NCI-H187 treated with DMSO at 0.1 percent for 48 hours (cell line): ENCODE results near the gene HSD17B1.

ENCODE experiments used
- DNase-seq: peaks from one replicate; lab custom pipeline; 2025; lab: John Stamatoyannopoulos, UW

HSD17B1 gene

DNA sequence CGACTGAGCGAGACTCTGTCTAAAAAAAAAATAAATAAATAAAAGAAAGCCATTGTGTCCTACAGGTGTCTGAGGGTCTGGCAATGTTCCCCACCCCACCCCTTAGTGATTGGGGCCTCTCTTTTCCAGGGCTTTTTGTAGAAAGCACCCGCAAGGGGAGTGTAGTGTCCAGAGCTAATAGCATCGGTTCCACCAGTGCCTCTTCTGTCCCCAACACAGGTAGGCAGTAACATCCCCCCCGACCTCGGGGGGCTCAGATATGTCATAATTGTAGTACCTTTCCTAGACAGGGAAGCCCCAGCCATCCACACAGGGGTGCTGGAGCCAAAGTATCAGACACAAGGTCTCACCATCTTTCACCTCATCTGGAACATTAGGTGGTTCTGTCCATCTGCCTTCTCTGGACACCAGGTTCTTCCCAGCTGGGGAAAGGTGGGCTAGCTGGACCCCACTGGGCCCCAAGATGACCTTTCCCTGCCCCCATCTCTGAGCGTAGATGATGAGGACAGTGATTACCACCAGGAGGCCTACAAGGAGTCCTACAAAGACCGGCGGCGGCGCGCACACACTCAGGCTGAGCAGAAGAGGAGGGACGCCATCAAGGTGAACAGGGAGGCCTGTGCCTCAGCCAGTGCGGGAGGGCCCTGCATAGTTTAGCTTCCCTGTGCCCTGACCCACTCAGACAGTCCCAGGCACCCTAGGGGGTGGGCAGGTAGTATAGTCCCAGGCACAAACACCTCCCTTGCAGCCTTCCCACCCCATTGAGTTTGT is 15.8 kb downstream of the HSD17B1 start:
- no peak for DNase-seq

DNA sequence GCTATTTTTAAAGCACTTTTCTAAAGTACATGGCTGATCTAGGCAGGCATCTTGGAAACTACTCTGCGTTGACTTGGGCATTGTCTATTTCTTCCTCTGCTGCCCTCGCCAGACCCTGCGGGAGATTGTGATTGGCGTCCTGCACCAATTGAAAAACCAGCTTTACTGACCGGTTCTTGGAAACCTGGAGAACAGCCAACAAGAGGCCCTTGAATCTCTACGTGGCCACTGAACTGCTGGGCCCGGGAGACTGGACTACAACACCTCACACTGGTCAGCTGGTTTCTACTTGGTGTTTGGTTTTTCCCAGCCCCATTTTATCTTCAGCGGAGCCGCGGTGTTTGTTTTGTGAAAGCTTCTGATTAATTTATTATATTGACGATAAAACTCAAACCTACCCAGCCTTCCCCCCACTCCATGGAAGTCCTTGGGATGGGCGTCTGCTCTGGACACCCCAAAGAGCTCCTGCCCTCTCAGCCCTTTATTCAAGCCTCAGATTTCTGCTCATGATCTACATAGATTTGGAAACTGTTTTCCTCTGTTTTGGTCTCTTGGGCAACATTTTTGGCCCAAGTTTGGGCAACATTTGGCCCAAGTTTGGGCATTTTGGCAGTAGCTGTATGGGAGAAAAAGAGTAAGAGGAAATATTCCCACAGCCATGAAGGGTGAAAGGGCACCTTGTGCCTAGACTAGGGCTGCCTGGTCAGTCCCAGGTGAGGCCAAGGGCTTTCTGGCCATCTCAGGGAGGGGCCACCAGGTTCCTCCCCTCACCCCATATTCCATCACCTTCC is 18.9 kb downstream of the HSD17B1 start:
- DNase-seq = no peak

DNA sequence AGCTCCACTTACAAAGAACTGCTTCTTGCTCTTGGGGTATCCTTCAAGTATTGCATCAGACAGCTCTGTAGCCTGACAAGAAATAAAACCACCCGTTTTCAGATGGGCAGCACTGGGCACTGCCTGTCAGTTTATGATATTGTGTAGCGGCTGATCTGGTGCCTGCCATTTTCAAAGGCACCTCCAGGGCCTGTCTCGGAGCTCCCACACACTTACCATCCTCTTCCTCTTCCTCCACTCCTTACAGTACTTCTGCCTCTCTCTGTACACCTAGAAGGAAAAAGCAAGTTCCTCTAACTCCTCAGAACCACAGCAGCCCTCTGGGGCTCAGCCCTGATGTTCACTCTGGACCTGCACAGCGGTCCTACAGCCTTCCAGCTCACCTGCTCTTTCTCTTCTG is 20.4 kb downstream of the HSD17B1 start:
- no peak for DNase-seq

DNA sequence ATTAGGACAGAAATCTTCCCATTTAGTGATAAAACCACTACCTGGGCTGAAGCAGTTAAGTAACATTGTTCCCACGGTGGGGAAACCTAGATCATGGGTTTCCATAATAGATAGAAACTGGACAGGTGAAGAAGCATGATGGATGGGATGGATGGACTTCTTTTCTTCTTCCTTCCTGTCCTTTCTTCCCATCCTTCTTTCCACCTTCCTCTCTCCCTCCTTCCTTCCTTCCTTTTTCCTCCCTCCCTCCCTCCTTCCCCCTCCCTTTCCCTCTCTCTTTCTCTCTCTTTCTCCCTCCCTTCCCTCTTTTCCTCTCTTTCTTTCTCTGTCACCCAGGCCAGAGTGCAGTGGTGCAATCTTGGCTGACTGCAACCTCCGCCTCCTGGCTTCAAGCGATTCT is 21.7 kb downstream of the HSD17B1 start:
- DNase-seq = no peak

DNA sequence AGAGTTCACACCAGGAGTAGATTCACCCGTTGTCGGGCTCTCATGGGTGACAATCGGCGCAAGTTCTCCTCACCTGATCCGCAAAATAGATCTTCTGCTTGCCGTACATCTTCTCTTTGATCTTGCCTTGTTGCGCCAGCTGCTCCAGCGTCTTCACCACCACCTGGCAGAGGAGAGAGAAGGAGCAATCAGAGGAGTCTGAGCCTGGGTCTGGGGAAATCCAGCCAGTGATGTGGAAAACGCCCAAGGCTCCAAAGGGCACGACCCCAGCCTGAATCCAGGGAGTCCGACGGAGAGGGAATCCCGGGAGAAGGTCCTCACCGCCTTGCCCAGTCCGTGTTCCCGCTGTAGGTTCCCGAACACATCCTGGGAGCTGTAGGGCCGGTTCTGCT is 24.4 kb downstream of the HSD17B1 start:
- DNase-seq = no peak

DNA sequence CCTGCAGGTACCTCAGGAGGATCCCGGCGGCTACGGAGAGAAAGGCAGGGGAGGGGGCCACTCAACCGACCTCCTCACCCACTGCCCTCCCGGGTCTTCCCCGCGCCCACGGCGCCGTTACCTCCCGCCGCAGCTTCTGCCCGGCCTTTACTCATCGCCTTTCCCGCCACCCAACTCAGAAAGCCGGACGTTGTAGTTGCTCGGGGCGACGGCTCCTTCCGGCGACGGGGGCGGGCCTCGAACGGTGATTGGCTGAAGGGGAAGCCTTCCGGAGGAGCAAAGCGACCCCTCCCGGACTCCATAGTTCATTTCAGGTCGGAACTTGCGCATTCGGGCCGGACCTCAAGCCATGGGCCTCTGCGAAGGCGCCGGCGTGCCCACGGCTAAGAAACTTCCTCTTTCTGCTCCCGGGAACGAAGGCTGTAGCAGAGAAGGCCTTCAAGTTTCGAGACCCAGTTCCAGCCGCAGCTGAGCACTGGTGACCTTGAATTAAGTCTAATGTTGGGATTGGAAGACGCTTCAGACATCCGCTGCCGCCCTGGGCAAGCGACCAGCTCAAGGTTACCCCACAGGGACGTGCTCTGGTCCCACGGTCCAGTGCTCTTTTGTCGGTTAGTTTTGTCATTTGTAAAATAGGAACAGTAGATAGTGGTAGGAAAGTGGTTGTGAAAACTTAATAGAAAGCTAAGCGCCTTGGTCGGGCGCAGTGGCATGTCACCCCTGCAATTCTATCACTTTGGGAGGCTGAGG is 25.0 kb downstream of the HSD17B1 start, which contains the start of gene PSMC3IP:
Gene PSMC3IP (minus strand): TSS at position 198 of the 750 bp plus-strand sequence. CDS start 43 bp downstream, at position 155.
- peak; percentile 63 for DNase-seq

DNA sequence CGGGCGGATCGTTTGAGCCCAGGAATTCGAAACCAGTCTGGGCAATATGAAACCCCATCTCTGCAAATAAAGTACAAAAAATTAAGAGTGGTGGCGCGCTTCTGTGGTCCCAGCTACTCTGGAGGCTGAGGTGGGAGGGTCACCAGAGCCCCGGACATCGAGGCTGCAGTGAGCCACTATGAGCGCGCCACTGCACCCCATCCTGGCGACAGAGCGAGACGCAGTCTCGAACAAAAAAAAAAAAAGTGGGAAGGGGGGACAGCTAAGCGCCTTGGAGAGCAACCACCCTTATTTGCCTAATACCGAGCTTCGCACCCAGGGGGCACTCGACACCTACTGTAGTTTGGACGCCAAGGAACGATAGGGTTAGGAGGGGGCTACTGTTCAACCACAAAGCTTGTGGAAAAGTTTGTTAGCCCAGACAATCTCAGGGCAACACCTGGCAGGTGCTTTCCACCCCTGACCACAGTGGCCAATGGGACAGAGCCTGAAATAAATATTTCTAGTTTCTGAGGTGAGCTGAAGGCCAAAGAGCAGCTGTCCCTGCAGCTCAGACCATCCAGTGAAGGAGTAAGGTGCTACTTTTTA is 25.7 kb downstream of the HSD17B1 start:
- peak; percentile 13 for DNase-seq

DNA sequence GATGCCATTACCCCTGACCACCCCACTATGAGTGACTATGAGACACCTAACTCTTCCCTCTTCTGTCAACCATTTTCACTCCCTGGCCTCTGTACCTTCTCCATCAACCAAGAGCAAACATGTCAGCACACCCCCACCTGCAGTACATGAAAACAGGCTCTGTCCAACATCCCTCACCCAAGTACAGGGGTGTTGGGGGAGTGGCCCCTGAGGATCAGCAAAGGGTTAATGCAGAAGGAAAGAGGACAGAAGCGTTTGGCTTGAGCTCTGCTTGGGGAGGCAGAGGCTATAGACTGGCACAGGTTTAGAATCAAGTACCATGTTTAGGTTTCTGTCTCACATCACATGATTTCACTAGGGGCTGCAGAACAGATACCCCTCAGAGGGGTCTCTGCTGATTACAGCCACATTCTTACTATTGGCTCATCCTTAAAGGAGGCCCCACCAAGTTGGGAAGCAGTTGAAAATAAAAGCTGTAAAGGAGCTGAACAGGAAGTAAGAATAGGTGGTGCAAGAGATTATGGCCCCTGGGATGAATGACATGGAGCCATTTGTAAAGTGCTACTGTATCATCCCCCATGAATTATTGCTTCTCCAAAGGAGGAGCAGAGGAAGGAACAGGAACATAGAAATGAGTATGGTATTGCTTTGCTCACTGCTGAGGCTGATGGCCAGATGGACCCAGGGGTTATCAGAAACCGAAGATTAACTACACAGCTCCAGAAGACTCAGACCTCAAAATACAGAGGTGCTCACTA is 27.2 kb downstream of the HSD17B1 start:
- DNase-seq = no peak

DNA sequence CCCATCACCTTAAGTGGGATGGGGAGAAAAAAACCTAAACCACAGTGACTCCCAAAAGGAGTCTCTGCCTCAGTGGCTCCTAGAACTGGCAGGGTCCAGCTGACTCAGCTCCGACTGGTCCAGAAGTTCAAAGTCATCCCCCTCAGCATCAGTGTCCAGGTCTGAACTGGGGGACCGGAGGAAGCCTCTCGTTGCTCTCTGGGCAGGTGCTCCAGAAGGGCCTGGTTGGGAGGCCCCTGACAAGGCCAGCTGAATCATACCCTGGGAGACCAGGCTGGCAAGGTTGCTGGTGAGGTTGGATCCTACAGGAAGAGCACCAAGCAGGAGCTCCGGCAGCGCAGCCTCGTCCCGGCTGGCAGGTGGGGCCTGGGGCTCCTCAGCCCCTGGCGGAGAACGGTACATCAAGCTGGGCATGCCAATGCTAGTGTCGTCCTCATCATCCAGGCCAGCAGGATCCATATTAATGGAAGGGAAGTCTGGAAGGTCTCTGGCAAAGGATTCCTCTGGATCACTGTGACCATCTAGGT is 29.1 kb downstream of the HSD17B1 start:
- DNase-seq = no peak

DNA sequence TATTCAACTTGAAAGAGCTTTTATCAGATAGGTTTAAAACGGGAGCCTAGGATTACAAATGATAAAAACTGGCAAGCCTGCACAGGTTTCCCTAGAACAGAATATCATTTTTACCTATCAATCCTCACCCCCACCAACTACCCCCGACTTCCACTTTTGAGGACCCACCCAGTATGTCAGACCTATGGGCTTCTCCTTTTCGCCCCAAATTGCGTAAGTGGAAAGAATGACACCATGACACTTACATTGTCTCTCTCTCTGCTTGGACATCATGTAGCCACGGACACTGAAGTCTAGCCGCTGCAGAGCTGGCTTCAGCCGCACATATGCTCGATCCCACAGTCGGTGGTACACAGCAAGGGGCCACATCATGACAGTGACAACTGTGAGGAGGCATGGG is 32.2 kb downstream of the HSD17B1 start:
- DNase-seq = no peak

DNA sequence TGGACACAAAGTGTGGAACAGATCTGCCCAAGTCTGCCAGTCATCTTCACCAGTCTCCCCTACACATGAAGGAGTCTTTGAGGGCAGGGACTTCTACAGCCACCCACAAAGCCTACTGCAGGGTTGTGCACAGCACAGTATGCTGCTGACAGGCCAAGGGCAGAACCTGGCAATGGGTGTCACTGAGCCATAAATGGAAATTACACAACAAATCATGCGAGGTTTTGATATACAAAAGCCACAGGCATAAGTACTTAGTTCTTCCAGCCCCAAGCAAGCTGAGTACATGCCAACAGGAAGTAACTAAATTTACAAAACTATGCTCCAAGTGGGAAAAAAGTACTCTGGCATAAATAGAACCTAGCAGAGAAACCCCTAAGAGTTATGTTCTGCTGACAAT is 32.6 kb downstream of the HSD17B1 start:
- no peak for DNase-seq

DNA sequence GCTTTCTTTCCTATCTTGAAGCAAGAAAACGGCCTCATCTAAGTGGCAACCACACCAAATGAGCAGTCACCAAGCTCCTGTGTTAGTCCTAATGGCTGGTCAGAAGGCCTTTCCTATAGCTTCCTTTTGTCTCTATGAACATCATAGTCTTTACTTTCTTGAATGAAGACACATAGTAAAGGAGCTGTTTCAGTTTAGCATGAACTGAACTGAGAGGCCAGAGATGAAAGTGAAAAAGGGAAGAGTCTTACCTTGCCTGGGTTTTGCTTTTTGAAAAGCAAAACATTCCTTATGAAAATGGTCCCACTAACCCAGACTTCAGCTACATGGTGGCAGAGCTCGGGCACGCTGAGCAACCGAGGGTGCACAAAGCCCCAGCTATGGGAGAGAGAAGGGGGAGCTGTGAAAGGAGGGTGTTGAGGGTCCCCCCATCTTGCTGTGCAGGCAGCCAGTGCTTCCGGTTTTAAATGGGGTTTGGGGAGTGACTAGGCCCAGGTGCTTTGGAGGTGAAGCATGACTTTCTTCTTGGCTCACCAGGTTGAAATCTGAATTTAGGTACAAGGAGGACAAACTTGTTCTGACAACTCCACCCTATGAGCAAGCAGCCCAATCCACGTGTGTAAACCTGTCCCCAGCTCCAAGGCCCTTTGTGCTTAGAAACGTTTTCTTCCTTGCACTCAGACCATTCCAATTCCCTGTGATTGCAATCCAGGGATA is 33.9 kb downstream of the HSD17B1 start:
- DNase-seq = no peak

DNA sequence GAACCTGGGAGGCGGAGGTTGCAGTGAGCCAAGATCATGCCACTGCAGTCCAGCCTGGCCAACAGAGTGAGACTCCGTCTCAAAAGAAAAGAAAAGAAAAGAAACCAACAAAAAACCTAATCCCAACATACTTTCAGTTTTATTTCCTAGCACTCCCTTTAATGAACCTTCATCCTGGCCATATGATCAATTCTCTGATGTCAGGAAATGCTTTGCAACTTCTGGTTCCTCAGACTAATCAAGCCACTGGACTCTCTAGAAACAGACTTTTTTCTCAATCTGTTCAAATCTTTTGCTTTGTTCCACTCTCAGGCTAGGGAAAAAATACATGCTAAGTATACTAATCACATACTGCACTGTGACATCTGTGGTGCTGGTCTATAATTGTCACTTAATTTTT is 38.2 kb downstream of the HSD17B1 start:
- DNase-seq = no peak

DNA sequence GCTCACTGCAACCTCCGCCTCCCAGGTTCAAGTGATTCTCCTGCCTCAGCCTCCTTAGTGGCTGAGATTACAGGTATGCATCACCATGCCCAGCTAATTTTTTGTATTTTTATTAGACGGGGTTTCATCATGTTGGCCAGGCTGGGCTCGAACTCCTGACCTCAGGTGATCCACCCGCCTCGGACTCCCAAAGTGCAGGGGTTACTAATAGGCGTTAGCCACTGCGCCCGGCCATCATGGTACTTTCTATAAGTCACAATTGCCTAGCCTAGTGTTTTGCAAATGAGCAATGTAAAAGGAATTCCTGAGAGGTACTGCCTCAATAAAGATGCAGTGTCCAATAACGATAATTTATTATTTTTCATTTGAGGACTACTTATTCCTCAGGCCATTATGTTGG is 38.7 kb downstream of the HSD17B1 start:
- no peak for DNase-seq

DNA sequence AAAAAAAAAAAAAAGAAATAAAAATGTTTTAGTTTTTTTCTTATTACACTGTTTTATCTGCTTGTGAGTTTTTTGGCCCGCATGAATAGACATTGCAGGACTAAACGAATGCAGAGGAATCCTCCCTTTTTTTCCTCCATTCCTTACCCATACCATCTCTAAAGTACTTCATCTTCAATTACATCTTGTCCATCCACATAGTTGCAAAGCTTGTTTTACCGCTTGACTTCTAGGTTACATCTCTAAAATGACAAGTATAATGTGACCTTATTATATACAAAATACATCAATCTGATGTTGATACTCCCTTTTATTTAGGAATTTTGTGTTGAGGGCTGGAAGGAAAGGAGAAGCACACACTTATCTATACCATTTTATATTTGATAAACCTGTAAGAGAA is 43.7 kb downstream of the HSD17B1 start:
- no peak for DNase-seq

DNA sequence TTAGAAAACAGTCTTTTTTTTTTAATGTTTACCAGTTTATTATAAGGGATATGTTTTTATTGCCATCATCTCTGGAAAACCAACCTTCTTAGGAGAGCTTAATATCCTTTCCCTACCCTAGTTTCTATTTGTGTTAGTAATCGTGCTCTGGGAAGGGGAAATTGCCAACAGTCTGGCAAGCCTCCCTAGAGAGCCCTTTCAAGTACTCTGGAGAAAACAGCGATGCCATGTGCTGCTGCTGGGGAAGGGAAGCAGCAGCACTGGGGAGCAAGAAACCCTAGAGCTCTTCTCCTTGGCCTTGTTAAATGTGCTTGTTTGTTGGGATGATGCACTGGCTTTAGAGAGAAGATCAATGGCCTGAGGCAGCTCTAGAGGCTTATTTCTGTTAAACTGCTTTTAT is 46.2 kb downstream of the HSD17B1 start:
- DNase-seq = no peak

DNA sequence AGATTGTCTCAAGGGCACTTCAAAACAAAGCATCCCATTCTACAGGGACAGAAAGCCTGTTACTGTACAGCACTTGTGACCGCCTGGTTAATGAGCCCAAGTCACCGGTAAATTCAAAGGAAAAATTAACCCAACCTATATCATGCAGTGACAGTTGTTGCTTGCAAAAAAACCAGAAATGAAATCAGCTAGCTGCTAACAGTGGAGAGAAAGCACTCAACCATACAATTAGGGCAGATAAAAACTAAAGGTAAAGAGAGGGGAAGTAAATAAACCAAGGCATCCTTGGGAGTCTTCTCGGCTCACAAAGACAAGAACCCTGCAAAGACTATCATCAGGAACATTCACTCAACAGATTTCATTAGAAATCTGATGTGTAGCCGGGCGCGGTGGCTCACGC is 50.6 kb downstream of the HSD17B1 start:
- DNase-seq = no peak
